Germinal center (tissue), 1 donor: ENCODE data around the gene PPP1R12B.
"Not testable (repeated sequence)": the region's sequence is repeated elsewhere in the genome, so short reads cannot be mapped to it uniquely, and the experiment has no call there.

Experiments
- DNase-seq: peaks from one replicate; pipeline ENCODE4 v3.0.0; 2012; ENCODE audit warnings: mixed read lengths, low spot score

PPP1R12B gene

DNA sequence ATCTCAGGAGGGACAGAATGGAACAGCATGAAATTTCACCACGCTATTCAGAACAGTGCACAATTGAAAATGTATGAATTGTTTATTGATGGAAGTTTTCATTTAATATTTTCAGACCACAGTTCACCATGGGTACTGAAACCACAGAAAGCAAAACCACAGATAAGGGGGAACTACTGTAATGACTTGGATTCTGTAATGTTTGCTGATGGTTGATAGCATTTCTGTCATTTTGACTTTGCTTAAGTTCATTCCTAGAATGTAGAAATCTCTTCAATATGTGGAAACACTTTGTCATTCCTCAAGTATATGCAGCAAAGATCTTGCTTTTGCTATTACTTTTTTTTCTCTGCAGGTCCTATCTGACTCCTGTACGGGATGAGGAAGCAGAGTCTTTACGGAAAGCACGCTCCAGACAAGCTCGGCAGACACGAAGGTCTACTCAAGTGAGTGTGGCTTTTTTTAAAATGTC, 139.7 kb downstream of the PPP1R12B start:
- DNase-seq: not testable (repeated sequence)

DNA sequence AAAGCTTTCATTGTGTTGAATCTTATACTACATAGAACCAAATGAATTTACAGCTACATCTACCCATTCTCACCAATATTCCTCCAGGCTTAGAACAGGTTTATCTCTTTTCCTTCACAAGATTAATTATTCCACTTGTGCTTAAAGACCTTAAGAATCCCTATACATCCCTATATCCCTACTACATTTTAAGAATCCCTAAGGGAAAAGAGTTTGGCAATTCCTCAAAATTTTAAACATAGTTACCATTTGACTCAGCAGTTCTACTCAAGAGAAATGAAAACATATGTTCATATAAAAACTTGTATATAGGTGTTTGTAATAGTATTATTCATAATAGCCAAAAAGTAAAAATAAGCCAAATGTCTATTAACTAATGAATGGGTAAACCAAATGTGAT, 140.6 kb downstream of the PPP1R12B start:
- DNase-seq: not testable (repeated sequence)

DNA sequence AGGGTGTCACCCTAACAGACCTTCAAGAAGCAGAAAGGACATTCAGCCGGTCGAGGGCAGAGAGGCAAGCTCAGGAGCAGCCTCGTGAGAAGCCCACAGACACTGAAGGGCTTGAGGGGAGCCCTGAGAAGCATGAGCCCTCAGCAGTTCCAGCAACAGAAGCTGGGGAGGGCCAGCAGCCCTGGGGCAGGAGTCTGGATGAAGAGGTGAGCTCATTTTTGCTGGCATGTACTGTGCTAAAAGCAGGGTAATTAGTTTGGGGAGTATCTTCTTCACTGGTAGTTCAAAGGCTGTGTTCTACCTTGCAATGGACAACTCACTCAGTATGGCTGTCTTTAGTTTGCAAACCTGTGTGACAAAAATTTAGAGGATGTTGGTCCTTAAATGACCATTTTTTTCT, 144.6 kb downstream of the PPP1R12B start:
- not testable (repeated sequence) for DNase-seq

DNA sequence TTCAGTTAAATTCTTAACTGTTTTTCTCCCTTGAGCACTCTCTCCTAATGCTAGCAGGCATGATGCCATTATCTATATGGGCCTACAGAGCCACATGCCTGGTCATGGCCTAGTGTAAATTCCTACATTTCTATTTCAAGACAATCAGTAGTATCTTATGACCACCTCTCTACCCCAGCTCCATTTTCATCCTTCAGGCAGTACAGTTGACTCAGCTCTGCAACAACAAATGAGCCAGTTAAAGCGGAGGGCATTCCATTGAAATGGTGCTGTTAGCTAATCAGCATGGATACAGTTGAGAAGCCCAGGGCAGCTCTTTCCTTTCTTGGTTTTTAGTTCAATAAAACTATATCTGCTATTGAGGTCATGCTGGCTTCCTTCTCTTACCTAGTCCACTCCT, 150.0 kb downstream of the PPP1R12B start:
- DNase-seq: no peak

DNA sequence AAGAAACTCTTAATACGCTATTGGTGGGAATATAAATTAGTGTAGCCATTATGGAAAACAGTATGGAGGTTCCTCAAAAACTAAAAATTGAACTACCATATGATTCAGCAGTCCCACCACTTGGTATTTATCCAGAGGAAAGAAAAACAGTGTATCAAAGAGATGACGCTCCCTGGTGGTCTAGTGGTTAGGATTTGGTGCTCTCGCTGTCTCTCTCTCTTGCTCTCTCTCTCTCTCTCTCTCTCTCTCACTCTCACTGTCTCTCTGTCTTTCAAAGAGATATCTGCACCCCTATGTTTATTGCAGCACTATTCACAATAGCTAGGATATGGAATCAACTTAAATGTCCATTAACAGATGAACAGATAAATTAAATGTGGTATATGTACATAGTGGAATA, 151.5 kb downstream of the PPP1R12B start:
- not testable (repeated sequence) for DNase-seq

DNA sequence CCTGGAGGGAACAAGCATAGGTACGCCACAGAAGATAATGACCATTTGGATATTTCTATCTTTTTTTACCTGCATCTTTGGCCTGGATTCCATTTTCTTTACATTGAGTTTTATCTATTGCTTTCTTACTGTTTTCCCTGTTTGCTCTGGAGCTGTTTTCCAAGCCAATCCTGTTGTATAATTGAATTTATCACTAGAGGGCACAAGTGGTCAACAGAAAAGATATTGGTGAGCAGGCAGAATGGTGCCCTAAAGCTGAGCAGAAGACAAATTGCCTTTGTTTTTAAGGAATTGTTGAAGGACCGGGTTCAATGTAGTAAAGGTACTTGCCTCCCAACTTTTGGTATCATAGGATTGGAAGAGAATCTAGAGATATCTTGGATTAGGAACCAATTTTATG, 152.8 kb downstream of the PPP1R12B start:
- DNase-seq: no peak

DNA sequence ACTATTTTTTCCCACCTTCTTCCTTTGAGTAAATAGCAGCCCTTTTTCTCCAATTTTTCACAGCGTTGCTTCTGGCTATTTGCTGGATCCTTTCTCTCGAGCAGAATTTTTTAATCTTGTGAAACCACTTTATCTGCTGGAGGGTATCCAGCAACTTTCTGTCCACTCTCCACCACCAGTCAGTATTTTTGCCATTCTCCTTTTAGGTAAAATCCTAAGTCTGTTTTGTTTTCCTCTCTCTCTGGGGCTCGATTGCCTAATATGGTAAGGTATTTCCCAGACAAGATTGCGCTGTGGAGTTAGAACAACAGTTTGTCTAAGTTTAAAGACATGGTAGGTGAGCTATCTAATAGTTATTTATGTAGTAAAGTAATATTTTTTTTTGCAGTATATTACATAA, 156.9 kb downstream of the PPP1R12B start:
- DNase-seq: no peak

DNA sequence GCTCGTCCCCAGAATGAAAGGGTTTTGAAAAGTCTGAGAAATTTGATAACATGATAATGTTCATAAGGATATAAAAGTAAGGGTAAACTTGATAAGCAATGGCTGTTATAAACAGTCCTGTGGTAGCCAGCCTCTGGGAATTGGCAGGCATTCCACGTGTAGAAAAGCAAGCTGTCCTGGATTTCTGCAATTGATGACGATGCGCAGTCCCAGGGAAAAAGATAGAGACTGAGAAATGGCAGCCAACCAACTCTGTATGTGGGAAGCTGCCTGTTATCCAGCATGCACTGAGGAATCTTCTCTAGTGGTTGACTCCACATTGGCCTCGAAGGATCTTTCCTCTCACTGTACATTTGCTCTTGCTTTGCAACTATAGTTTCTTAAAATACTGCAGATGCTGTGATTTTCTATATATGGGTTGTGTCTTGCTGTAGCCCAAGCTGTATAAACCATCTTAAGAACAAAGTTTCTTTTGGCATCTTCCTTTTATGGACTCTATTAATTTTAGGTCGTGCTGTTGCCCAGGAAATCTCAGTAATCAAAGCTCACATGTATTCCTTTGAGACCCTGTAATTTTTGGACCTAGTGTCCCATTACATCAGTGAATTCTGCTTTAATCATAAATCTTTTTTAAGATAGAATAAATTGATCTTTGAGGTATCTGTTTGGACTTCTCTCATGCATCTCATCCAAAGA, 157.5 kb downstream of the PPP1R12B start:
- not testable (repeated sequence) for DNase-seq

DNA sequence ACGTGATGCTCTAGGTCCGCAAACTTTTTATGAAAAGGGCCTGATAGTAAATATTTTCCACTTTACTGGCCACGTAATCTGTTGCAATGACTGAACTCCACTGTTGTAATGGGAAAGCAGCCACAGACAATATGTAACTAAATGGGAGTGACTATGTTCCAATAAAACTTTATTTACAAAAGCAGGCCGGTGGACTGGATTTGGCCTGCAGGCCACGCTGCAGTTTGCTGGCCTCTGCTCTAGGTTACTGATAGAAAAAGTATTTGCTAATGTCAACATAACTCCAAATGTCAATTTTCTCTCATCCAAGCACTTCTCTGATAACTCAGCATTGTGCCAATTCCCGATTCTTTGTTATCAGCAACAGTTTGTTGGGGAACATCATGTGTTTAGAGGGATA, 160.4 kb downstream of the PPP1R12B start:
- not testable (repeated sequence) for DNase-seq

DNA sequence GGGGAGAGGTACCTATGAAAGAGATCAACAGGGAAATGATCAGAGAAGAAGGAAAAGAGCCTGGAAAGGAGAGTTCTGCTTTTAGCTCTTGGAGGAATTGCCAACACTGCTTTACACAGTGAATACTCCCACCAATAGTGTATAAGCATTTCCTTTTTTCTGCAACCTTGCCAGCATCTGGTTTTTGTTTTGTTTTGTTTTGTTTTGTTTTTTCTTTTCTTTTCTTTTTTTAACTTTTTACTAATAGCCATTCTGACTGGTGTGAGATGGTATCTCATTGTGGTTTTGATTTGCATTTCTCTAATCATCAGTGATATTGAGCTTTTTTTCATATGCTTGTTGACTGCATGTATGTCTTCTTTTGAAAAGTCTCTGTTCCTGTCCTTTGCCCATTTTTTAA, 165.4 kb downstream of the PPP1R12B start:
- not testable (repeated sequence) for DNase-seq

DNA sequence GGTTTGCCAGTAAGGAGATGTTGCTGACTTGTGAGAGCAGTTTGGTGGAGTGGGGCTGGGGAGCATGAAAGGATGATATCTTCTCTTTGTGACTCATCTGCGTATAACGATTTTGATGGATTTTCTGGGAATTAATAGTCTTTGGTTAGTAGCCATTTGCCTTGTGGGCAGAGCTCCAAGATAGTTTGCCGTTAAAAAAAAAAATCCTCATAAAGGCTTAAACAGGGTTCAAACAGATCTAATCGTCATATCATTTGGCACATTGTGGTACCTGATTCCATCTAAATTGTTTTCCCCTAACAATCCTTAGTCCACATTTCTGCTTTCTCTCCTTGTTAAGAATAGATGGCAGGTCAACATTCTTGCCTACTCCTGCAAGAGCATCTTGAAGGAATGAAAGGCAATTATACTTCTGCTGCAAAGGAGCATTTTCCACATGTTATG, 168.0 kb downstream of the PPP1R12B start:
- no peak for DNase-seq

DNA sequence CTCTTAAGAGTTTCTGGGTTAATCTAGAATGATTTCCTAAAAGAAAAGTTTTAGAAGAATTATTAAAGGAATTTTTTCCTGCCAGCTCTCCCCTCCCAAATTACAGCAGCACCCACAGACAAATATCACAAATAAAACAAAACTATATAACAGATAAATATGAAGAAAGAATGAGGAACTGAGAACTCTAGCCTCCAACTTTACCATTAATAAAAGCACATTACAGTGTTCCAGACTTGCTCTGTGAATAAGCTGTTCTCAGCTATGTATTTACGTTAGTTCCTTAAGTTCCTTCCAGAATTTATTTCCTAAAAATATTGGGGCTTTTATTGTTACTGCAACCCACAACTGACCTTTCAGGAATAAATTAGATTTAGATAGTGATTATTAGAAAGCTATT, 168.6 kb downstream of the PPP1R12B start:
- DNase-seq: not testable (repeated sequence)

DNA sequence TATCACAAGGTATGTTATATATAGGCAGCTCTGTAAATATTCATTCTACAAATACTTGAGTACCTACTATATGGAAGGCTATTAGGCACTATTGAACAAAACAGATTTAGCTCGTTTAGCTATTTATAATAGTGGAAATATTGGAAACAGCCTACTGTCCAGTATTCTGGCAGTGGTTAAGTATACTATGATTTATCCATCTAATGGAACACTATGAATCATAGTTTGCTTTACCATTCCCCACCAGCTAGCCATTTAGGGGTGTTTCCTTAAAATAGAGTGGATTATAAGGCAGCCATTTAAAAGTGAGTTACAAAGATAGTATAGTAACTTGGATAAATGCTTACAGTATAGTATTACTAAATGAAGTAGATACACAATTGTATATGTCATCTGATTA, 169.7 kb downstream of the PPP1R12B start:
- not testable (repeated sequence) for DNase-seq

DNA sequence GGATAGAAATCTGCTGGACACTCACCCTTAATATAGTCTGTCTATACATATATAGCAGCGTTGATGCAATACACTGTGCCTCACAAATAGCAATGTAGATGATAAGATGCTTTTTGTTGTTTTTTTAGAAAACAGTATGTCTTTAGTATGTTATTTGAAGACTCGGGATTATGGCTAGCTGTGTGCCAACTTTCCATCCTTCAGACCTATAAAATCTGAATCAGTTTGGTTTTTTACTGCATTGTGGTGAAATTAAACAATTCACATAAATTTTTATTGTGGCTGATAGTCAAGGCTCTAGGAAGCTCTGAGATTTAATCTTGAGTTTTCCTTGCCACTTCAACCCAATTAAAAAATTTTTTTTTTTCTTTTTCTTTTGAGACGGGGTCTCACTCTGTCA, 170.4 kb downstream of the PPP1R12B start:
- DNase-seq: not testable (repeated sequence)

DNA sequence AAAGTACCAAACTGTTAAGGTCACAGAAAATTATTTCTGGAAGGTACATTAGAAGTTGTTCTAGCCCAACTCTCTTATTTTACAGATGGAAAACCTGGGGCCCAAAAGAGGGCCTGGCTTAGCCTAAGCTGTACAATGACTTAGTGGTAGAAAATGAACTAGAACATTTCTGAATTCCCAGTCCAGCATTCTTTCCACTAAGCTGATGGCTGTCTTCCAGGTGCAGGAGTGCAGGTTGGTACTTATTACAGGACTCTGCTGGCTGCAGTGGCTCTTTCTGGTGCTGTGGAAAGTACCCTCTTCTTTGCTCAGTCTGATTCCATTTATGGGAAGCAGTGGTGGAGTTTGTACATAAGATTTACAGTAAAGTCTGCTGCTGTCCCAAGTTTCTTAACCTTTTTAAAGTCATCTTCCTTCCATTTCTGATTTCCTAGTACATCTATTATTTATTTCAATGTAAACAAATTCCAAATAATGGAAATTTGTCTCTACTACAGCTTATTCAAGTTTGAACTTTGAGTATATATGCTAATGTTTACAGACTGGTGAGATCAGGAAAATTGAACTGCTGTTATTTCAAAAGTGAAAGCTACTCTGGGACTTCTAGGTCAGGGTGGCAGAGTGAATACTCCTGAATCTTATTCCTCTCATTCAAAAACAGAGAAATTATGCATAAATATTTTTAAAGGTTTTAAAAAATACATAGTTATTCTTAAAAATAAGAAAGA, 171.8 kb downstream of the PPP1R12B start:
- DNase-seq: not testable (repeated sequence)

DNA sequence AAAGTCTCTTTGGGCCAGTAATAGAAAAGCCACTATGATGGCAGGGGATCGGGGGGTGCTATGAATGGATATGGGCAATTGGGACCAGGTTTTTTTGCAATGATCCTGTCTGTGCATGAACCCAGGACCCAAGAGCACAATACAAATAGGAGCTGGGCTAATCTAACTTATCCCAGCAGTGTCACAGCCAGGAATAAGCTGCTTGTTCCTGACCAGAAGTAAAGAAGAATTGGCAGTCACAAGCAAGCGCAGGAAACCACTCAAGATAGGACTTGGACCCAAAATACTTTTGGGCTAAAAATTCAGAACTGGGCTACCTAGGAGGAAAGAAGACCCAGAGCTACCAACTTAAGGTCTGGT, 172.3 kb downstream of the PPP1R12B start:
- not testable (repeated sequence) for DNase-seq

DNA sequence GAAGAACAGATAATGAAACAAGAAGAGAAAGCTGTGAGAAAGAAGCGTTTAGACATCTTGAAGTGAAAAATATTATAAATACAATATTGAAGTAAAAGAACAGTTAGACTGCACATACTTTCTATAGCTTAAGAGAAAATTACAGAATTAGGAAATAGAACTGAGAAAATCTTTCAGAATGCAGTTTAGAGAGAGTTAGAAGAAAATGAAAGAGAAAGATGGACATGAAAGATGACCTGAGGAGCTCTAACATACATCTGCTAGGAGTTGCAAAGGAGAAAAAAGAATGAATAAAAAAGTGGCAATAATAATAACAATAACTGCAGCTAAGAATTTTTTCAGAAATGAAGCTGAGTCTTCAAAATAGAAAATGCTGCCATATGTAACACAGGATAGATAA, 173.0 kb downstream of the PPP1R12B start:
- DNase-seq: not testable (repeated sequence)

DNA sequence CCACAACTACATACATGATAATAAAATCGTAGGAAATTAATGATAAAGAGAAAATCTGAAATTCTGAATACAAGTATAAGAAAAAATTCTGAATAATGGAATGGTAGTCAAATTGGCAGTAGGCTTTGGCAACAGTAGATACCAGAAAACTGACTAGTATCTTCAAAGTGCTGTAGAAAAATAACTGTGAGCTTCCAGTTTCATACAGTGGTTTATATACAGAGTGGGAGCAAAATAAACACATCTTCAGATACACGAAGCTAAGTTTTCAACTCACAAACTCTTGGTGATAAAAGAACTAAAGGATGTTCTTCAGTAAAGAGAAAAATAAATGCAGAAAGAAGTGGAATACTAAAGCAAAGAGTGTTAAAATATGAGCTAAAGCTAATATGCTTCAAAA, 173.4 kb downstream of the PPP1R12B start:
- DNase-seq: no peak

DNA sequence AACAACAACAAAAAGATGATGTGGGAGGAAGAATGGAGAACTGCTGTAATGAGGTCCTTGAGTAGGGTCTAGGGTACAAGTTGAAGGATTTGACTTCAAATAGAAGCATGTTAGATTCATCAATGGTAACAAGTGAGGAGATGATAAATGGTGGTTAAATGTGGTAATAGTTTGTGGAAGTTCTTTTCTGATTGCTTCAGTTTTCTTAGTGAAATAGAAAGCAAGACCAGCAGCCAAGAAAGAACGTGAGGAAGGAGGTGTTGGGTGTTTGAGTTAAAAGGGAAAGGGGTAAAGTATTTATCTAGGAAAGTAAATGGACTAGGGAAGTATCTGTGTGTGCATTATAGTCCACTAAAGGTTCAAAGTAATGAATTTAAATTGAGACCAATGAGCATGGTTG, 177.6 kb downstream of the PPP1R12B start:
- DNase-seq: not testable (repeated sequence)

DNA sequence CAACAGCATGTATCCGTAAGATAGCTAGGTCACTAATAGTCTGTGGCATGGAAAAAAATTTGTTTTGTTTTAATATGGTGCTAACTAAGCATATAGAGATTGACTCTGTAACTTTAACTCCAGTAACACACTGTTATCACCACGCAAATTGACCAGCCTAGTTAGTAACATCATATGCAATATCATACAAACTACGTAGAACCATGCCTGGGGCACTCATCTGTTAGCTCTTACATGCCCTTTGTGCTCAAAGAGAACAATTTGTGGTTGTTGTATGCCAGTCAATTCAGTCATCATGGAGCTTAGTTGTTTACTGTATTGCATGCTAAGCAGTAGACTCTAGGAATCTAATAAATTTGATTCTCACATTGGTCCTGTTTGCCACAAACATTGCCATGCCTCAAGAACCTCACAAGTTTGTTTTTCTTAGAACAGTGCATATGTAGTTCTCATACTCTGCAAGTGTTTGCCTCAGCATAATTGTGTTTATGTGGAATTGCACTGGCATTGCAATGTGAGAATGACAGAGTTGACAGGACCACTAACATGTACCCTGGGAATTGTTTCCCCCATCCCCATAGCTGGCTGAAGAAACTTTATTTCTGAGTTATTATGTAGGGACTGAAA, 179.7 kb downstream of the PPP1R12B start:
- DNase-seq: not testable (repeated sequence)

DNA sequence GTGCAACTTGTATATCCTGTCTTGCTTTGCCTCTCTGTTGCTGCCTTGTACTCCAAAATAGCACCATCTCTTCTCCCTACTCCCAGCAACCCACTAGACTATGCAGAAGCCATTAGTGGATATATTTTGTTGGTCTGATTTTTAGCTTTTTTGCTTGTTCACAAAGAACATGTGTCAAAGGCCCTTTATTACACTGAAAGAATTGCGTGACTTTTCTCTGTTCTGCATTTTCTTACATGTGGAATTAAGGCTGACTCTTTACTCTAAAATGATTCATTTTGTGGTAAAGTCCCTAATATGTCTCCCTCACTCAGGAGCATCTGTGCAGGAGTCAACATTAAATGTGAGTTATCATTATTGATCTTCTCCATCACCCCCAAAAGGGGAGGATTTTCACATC, 182.2 kb downstream of the PPP1R12B start:
- DNase-seq: not testable (repeated sequence)

DNA sequence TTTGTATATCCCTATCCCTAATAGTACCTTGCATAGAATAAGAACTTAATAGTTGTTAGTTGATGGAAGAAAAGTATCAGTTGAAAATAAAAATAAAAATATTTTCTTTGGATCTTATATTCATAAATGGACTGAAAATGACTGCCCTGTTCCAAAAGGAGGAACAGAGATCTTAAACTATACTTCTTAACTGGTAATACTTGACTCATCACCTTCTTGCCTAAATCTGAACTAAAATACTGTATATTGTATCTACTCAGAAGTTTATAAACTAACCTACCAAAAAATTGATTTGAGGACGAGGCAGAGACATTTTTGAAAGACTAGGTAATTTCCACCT, 182.9 kb downstream of the PPP1R12B start:
- no peak for DNase-seq
